Embryonic facial prominence (tissue), 1 donor: ENCODE measurements around the gene ARHGAP15.

Experiments used
- DNase-seq: peaks from one replicate; pipeline ENCODE4 v3.0.0-alpha.2; 2016; ENCODE audit errors: extremely low spot score

Gene ARHGAP15

DNA sequence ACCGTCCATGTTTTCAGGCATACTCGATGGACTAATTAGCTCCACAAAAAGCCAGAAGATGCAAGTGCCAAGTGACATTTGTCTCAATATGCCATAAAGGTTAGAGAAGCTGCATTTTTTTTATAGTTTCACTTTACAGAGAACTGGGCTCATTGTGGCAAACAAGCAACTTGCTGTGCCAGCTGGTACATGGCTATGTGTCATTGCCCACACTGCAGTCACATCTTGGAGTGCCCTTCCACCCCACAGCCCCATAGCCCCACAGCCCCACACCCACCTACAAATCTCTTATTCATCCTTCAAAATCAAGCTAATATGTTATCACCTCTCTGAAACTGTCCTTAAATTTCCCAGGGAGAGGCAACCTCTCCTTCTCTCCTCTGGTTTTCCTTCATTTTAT lies 451.9 kb downstream of the ARHGAP15 start:
- DNase-seq: no peak

DNA sequence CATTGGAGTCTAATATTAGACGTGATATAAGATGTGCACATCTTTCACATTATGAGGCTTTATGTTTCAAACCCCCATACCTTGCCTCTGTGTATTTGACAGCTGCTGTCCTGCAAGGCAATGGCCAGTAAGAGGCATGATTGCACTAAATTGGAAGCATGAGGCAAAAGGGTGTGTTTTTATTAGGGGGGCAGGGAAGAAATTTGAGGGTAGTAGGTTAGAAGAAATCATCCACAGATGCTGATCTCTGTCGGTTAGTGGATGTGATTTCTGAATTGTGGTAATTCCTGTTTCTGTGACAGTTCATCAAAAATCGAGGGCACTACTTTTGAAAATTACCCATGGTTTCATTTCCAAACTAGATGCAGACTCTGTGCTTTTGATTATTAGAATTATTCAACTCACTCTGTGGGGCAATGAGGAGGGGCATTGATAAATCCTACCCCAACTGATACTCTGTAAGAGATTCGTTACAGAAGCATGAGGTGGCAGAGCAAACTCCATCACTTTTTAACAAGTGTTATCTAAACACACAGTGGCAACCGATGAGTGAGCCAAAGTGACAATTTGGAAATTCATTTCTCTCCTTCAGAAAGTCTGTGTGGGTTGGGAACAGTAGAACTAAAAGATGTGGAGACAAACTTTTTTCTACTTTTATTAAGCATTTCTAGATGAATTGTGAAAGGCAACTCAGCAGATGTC lies 453.0 kb downstream of the ARHGAP15 start:
- DNase-seq: no peak

DNA sequence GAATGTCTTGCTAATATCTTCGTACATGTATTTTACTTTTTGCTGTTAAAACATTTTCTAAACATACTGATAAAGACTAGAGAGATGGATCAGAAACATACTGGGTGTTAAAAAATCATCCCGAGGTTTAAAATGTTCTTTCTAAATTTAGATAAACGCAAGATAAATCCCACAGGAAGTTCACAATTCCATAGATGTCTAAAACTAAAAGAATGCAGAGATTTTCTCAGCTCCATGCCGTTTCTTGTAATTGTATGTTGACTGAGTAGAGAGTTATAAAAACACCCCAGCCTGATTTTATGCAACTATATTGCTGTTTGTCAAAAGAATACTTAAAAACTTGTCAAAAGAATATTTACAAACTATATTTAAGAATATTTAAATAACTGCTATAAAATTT lies 455.7 kb downstream of the ARHGAP15 start:
- DNase-seq: no peak

DNA sequence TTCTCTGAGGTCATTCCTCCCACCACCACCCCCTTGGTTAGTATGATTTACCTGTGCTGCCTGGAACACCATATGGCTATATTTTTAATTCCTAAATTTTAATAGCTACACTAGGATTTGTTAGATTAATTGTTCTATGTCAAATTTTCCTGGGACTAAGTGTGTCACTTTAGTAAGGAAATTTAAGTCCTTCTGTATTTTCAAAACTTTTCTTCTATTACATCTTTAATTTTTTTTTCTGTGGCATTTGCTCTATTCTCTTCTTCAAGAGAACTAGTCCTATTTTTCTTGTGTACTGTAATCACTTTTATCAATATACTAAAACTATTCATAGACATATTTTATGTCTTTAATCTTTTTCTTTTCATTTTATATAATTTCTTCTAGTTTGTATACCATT lies 456.9 kb downstream of the ARHGAP15 start:
- DNase-seq: no peak

DNA sequence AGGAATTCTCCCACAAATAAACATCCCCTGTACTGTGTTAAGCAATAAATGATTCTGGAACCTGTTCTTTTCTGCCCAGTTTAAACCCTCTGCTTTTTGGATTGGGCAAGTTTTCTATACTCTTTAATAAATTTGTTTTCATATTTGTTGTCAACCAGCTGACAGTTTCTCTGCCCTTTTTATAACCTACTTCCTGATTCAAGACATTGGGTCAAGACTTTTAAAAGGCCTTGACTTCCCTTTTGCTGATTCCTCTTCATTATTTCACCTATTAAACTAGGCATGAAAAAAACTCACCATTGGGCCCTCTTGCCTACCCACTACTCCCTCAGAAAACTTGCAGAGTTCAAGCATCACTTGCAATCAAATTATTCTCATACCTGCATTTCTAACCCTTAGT lies 459.5 kb downstream of the ARHGAP15 start:
- no peak for DNase-seq

DNA sequence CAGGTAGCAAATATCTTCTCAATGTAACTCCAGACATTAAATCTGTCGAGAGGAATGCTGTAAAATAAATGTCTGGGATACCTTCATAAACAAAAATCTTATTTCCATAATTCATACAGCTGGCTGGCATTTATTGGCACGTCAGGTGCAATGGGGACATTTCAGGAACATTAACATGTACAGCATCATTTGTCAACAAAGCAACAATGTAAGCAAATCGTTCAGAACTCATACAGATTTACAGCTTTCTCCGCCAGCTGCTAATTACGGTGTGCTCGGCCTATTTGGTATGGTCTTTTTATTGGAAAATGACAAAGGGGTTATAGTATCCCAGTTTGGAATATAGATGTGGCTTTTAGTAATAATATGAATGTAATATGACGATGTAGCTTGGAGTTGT lies 464.9 kb downstream of the ARHGAP15 start:
- DNase-seq: no peak

DNA sequence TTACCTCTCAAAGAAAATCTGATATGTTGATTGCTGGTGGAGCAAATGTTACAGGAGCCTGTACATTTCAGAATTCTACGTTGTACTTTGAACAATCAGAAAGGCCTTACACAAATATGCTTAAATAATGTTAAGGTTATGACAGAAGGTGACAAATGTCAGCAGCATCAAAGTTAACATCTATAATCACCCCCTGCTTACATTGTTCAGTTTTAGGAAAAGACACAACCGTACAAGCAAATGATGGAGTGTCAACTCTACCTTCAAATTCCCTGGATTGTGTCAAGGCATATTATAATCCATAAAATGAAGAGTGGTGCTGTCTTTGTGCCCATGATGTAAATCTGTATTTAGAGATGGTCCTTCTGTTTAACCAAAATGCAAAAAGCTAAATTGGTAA lies 465.5 kb downstream of the ARHGAP15 start:
- no peak for DNase-seq

DNA sequence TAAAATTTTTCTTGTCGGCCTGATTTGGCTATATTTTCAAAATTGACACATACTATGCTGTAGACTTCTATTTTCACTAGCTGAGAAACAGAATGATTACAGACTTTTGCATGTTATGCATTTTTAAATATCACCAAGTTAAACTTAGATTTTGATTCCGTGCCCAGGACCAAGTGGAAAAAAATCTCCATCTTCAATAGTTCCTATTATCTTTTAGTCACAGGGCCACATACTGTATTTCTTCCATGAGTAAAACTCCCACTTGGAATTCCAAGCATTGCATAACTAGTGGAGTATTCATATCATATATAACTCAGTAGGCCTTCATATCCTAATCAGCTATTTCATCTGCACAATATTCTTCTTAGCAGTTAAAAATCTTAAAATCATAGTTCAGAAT lies 470.9 kb downstream of the ARHGAP15 start:
- no peak for DNase-seq

DNA sequence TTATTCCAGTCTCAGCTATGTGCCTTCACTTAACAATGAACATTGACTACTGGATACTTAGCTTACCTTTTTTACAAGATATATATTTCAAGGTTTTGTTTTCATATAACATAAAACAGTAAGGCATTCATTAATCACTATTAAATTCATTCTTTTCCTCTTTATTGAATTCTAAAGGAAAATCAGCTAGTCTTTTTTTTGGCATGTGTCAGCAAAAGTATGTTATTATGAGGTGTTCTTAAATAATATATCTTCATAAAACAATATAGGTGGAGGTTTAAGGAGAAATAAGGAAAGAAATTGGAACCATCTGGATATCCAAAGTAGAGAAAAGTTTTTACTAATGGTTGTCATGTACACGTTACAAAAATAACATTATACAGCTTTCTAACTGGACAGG lies 472.6 kb downstream of the ARHGAP15 start:
- DNase-seq: no peak

DNA sequence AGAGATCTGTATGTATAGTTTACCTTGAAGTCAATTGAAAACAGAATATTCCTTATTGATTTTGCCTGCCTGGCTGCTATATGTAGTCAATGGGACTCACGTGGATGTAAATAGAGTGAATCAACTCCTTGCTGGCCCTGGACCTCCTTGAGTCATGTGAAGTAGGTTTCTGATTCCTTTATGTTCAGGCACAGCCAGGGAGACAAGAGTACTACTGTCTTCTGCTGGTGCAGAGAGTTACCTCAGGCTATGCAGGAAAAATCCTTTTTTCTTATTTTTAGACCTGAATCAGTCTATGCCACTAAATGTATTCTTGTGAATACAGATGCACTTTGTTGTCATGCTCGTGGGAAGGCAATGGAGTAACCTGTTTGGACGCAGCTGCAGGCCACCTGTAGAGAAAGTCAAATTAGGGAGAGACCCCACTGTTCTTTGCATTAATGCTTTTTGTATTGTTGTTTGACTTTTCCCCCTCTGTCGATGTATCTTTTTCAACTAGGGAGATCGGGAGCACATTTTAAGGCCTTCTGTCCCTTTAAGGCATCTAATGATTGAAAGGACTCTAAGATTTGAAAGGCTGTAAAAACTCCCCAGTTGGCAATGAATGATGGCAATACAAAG lies 473.9 kb downstream of the ARHGAP15 start:
- no peak for DNase-seq

DNA sequence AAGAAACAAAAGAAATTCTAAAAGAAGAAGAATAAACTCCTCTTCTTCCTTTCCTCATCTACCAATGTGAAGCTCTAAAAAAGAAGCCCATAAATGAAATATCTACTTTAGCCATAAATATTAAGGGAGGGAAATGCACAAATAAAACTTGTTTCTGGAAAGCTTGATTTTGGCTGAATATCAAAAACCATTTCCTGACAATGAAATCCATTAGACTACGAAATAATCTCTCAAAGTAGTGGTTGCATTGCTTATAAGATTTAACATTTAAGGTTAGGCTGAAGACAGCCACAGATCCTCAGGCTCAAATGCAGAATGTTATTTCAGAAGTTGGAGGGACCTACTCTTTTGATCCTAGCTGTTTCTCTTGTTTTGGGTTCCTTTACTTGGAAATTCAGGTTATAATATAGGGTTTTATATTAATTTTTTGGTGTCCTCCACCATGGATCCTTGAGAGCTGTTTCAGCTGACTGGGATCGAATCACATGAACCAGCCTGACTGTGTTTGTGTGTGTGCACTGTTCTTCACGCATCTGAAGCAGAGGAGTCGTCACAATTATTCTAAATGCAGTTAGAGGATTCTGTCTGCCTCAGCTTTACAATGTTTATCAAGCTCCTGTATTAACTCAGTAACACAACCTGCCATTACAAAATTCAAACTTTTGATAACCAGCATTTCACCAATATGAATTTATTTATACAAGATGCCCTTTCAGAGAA lies 474.8 kb downstream of the ARHGAP15 start:
- DNase-seq: no peak

DNA sequence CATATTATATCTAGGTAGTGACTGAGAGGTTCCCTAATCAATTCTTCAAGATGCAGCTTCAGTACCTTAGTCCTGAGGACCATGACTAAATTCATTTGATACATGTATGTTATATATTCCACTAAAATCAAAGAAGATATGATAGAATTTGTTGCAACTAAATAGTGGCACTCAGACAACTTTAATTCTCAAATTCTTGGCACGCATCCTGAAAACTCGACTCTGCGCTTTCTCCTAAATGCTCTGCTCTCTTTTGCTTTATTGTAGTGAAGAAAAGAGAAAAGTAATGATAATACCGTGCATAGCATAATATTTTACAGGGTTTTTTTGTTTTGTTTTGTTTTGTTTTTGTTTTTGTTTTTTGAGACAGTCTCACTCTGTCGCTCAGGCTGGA lies 475.3 kb downstream of the ARHGAP15 start:
- no peak for DNase-seq

DNA sequence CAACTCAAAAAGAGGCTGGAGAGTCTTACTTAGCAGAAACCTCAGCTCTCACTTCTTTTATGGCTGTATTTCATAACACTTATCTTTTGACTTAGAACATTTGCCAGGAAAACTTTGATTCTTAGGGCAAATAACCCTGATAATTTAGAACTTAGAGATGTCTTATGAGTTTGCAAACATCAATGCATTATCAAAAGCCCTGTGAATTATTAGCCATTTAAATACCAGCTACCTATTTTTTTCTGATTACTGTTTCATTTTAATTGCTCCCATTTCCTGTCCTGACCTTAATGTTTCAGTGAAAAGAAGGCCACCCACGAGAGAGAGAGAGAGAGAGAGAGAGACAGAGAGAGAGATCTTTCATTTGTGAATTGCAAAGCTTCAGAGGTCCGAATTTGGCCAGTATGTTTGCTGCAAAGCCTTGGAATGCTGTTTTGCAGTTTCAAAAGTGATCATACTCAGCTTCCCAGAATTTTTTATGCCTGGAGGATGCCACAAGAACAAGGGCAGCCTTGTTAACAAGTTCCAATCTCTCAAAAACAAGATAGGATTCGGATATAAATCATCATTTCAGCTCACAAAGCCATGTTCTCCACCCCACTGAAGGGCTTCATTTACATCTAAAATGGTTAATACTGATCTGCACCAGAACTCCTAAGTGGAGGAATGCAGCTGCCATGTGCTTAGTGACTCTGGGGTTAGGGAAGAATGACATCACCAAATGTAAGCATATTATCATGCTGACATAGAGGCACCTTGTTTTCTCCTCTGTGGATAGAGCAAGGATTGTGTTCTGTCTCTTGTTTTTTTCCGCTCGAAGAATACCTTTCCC lies 478.2 kb downstream of the ARHGAP15 start:
- DNase-seq: no peak

DNA sequence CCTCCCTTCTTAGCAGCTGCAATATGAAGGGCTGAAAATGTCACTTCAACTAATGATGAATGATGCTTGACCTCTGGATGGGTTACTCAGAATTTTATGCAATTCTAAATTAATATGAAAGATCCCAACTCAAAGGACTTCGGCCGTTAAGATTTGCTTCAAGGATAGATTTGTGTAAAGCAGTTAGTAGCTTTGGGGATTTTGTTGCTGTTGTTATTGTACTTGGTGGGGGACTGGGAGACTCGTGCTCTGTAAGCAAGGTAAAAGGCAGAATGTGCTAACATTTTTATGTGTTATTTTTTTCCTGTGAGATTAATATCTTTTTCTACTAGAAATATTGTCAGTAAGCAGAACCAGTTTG lies 478.8 kb downstream of the ARHGAP15 start:
- DNase-seq: no peak

DNA sequence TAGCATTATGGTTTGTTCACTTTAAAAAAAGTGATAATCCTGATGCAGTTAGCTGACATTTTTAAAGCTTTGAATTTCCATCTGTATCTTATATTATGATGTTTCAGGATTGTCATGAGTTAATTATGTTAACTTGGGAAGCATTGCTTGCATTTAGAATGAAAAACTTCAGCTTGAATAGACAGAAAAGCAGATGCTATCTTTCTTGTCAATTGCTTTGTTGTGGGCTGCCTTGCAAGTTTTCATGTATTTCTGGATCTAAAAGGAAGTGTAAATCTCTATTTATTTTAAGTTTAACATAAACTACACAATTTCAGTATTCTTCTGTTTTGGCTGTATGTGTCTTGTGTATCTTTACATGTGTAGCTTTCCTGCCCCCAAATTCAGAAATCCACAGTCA lies 479.5 kb downstream of the ARHGAP15 start:
- DNase-seq: no peak

DNA sequence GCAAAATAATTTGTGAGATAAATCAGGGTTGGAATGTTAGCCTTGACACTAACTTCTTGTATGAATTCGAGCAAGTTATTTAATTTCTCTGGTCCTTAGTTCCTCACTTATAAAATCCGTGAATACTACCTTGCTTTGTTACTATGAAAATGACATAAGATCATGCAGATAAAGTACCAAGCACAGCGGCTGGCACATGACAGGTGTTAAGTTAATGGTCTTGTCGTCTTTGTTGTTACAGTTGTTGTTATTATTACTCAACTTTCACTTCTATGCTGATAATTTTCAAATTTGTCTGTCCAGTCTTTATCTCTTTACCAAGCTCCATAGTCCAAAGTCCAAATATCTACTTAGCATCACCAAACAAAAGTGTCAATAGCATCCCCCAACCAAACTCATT lies 482.1 kb downstream of the ARHGAP15 start:
- no peak for DNase-seq

DNA sequence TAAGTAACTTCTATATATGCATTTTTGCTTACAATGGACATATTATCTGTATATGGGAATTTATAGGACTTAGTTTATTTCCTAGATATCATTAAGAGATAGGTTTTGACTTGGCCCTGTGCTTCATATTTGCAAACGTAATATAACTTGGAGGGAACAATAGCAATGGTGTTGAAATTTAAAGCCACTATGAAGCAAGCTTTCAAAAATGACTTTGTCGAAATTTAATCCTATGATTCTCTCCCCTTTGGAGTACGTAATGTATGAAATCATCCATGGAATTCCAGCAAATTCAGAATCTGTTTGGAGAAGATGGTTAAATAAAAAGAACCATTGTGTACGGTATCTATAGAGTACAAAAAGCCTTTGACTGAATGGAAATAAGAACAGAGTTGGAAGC lies 486.3 kb downstream of the ARHGAP15 start:
- no peak for DNase-seq

DNA sequence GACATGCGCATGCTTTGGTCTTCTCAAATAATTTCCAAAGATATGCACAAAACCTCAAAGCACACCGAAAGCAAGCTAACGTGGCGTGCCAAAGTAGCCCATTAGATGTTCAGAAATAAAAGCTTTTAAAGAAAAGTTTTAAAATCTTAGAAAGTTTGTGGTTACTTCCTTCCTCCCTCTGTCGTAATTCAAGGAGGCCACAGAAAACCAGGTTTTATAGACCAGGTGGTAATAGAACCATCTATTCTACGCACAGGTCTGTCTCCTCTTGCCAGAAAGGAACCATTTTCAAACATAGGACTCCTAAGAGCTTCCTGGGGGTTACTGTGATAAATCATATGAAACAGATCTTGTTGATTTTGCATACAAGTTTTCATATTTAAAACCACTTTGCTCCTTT lies 487.2 kb downstream of the ARHGAP15 start:
- no peak for DNase-seq

DNA sequence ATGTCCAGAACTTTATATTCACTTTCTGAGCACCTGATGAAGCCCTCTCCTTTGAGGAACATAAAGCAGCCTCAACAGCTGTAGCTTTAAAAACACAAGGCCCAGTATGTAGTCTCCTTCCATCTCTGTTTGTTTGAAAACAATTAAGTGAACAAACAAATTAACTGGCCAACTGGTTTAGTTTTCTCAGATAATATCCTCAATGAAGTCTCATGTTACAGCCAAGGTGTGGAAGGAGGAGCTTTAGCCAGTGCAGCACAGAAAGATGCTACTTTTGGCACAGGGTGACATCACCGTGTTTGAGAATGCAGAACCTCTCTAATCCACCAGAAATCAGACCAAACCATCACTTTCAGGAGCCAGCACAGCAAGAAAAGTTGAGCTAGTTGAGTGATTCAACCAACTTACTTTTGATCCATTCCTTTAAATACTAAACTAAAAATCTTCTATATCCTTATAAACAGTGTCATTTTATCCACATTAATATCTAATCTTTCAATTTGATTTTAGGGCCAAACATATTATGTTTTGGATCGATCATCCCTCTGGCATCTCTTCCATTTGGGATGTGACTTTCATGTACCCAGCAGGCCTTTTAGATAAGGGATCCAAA lies 488.7 kb downstream of the ARHGAP15 start:
- DNase-seq: no peak

DNA sequence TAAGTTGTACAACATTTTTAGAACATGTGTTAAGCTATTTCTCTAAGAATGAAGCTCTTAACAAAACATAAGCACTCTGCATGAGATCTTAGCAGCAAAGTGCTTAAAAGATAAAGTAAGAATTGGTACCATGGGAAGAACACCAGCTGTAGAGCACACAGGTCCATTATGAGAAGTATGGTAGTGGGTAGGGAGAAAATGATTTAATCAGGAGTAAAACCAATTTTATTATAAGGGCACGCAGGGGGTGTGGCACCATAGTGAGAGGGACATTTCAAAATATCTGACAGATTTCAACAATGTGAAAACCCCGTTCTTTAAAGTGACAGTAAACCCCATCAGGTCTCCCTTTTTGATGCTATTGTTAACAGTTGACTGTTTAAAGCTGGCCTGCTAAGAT lies 492.9 kb downstream of the ARHGAP15 start:
- no peak for DNase-seq

DNA sequence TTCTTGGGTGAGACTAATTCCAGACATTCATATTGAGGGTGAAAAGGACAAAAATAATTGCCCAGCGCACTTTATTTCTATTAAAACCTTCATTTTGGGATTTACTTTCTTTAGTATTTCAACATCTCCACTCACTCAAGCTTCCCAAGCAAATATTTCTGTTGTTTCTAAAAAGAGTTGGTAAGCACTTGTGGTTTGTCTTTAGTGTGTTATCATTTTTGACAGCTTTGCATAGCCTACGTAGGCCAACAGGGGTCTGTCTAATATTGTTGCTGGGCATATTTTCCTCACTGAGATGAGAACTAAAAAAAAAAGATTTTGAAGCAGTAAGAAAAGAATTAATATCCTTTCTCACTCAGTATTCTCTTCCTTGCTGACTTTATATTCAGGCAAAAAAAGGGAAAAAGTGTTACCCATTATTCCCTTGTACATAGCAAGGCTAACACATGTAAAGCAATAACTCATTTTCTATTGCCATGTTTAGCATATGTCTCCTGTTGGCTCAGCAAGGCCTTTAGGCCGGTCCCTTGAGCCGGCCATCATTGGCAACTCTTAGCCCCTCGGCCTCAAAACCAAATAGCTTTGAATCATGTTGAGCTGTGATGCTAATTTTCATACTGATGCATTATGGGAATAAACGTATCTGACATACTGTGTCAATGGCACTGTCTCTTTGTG lies 494.2 kb downstream of the ARHGAP15 start:
- DNase-seq: no peak

DNA sequence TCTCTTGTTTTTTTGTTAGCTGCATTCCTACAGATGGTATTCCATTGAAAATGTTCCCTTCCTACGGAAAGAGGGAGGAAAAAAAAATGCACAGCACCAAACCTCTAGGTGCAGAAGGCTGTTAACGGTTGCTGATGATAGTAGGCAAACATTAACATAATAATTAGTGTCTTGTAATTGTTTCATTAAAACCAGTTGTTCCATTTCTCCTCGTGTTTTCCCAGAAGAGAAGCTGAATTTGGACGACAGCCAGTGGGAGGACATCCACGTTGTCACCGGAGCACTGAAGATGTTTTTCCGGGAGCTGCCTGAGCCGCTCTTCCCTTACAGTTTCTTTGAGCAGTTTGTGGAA lies 494.7 kb downstream of the ARHGAP15 start:
- no peak for DNase-seq
